Fibroblast of skin of back (primary cell): ENCODE measurements around the gene PRPF38A.

ENCODE experiments used
- DNase-seq: peaks from one replicate; pipeline ENCODE4 v3.0.0-alpha.2; 2013

The PRPF38A gene

DNA sequence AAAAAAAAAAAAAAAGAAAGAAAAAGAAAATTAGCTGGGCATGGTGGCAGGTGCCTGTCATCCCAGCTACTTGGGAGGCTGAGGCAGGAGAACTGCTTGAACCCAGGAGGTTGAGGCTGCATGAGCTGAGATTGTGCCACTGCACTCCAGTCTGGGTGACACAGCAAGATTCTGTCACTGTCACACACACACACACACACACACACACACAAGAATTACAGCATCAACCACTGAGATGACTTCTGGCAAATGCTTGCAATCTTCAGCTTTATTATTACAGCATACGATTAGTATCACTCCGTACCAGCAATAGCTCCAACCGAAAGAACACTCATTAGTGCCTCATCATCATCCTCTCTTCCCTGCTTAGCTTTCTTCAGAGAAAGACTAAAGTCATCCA is 4.8 kb upstream of the PRPF38A start:
- no peak for DNase-seq

DNA sequence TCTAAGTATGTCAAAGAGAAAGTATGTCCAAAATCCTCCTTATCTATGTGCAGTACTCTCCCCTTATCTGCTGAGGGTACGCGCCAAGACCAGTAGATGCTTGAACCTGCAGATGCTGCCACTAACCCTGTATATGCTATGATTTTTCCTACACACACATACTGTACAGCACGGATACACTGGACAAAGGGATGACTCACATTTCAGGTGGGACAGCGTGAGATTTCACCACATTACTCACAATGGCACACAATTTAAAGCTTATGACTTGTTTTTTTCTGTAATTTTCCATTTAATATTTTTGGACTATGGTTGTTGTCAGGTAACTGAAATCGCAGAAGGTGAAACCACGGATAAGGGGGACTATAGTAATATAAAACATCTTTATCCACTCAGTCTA is 4.3 kb upstream of the PRPF38A start:
- DNase-seq, result no peak

DNA sequence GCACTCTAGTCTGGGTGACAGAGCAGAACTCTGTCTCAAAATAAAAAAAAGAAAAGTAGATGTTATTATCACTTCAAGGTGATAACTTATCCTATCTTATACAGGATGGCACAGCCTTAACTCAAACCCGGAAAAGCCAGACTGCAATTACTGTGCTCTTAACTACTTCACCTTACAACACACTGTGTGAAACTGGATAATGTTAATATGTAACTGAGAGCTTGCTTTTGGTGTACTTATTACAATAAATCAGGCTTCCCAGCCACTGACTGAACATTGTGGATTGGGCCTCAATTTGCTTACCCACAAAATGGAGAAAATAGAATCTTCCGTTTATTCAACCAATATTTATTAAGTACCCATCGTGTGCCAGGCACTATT is 1.6 kb upstream of the PRPF38A start:
- no peak for DNase-seq

DNA sequence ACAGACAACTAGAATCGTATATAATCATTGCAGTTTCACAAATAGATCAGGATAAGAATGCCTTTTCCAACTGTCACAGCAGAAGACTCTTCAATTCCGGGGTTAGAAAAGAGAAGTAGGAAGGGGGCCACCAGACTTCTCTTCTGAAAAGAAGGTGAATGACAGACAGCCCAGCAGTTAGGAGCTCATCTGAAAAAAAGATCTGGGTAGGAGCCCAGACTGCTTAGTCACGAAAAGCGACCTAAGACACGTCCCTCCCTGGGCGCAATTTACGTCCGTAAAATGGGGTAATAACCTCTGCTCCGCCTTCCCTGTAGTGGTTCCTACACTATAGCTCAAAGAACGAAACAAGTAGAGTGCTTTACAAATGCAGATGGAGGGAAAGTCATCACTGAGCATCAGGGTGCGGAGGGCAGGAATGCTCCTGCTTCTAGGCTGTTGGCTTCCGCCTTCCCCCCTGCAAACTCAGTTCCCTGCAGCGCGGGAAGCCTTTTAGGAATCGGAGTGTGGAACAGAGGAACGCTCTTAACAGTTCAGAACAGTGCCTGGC is 761 bp upstream of the PRPF38A start:
- peak; percentile 75 for DNase-seq

DNA sequence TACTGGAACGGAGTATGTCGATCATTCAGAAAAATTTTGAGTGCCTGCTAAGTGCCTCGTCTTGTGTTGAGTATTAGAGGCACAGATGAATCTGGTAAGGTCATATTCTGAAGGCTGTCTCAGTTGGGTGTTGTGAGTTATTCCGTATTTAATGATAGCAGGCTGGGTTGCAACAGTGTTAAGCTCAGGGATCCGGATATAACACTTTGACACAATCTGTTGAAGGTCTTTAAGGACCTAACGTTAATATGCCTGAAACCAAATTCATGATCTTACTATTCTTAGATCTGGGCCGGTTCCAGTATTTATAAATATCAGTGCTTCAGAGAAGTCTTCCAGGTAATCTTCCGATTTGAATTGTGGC is 555 bp downstream of the PRPF38A start:
- DNase-seq, result no peak

DNA sequence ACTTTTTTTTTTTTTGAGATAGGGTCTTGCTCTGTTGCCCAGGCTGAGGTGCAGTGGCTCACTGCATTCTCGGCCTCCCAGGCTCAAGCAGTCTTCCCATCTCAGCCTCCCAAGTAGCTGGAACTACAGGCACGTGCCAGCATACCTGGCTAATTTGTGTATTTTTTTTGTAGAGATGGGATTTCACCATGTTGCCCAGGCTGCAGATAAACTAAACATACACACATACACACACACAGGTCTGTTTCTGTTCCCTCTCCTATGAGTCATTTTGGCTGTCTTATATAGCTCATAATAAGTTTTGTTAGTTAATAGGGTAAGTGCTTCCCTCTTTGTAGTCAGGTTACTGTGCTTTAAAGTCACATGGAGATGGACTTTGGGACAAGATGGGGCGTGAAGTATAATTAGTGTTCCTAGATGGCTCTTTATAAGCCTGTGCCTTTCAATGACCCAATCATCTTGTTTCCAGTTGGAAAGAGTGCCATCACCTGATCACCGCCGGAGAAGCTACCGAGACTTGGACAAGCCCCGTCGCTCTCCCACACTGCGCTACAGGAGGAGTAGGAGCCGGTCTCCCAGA is 9.1 kb downstream of the PRPF38A start:
- no peak for DNase-seq

DNA sequence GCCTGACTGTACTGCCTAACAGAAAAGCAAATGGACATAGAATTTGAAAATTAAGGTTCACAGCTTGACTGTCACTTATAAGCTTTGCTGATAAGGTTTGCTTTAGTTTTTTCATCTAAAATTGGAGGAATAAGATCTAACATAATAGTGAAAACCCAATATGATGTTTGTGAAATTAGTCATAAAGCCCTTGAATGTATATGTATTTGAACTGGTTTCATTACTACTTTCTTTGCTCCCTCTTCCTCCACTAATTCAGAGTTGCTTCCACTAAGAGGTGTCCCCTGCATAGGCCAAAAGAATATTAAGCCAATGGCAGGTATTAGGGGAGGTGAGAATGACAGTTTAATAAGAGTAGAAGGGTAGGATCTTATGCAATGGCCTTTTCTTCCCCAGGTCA is 10.5 kb downstream of the PRPF38A start:
- DNase-seq, result no peak

DNA sequence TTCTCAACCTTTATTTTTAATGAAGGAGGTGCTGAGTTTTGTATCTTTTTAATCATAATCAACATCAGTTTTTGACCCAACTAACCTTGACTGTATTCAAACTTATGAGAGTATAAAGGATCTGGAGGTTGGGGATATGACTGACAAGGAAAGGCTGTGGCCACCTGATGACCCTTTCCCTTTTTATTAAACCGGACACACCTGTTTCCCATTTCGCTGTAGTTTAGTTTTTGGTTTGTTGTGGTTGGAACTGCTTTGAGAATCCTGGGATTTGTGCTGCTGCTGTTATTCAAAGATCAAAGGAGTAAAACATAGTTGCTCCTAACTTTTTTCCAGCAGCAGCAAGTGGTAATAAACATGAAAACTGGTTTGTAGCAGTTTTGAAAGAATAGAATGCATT is 12.4 kb downstream of the PRPF38A start:
- no peak for DNase-seq

DNA sequence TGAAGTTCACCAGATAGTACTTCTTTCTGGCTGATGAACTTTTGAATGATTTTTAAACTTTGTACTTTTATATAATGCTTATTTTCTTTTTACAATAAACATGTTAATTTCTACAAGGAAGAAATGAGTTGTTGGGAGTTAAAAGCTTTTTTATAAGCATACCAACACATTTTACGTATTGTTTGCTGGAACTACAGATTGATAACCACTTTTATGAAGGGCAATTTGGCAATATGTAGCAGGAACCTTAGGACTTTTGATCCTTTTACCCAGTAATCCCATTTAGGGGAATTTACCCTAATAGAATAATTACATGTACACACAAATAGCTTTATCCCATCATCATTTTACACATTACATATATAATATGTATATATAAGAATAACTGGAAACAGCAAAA is 16.3 kb downstream of the PRPF38A start:
- DNase-seq, result no peak

DNA sequence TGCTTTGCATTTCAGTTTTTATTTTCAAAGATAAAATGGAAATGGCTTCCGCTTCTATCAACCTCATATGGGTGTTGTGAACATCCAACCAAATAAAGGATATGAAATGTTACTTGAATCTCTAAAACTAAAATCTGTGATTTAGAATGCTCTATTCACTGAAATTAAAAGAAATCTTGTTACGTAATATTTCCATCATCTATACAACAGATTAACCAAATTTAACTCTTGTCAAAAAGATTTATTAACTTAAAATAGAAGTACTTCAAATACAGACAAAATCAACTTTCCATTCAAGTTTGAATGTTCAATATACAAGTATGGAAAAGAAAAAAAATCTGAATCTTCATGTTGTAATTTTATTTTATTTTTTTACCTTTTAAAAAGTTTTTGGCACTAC is 18.7 kb downstream of the PRPF38A start:
- no peak for DNase-seq

DNA sequence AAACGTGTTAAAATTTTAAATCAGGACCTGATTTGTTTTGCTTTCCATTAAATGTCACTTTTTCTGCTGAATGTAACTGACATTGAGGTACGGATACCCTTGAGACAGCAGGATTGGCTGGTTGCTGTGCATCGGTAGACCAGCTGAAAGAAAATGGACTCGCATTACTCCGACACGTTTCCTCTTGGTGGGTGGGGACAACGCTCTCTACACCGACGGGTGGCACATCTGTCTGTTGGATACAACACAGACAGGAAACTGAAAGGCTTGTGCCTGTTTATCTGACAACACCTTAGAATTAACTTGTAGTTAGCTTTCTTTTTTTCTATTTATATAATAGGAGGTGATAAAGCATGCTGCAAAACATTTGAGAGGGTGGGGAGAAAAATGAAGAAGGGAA is 19.4 kb downstream of the PRPF38A start:
- no peak for DNase-seq

DNA sequence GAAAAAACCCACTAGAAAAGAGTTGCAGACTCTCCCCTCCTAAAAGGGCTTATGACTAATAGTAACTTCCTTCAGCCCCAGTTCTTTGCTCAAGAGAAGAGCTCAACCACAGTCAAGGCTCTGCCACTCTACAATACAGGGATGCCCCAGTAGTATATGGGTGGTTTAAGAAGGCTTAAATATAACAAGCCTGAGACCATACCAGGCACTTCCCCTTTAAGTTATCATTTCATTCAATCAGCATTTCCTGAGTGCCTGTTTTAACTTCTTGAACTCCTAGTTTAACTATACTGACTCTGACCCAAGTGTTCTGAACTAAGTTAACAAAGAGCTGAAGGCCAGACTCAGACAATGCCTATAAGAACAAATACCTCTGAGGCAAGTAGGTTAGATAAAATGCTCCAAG is 19.8 kb downstream of the PRPF38A start:
- DNase-seq, result peak; percentile 2

DNA sequence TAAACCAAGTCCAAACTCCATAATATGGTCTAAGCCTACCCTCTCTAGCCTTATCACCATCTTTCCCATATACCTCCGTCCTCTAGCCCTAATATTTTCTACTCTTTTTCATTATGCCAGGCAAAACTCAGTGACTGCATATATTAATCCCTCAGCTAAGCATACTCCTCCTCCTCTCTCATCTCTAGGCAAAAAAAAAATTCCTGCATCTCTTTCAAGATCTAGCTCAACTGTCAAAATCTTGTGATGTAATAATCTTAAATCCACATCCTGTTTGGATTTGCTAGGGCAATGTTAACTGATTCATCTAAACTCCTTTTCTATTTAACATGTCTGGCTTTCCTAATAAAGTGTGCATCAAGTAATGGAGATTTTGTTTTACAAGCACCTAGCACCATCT is 20.4 kb downstream of the PRPF38A start:
- peak; percentile 3 for DNase-seq

DNA sequence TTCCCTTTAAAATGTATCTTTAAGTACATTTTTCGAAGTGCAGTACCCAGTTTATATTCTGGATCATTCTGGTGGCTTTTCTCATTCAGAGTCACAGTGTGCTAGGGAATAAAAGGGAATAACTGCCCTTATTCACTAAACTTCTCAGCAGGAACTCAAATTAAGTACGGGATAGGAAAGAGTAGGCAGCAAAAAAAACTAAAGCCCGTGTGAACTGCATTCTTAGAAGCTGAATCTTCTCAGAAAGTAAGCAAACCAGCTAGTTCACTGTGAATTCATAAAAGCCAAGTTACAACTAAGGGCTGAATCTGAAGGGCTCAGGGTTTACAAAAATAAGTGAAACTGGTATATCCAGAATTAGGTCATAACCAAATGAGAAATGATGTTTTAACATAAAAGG is 22.0 kb downstream of the PRPF38A start:
- DNase-seq, result peak; percentile 72

DNA sequence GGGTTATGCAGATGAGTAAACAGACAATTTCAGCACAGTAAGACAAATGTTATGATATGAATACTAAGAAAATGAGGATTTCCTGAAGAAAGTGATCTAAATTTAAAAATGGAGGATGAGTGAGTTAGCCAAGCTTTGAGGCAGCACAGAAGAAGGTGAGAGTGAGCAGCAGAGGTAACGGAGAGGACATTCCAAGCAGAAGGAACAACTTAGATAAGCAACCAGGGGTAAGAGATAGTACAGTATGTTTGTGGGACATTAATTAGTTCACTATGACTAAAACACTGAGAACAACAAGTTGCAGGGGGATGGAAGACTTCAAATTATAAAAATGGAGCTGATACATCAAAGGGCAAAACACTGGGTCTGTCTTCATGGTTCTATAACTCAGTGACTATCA is 22.8 kb downstream of the PRPF38A start:
- no peak for DNase-seq

DNA sequence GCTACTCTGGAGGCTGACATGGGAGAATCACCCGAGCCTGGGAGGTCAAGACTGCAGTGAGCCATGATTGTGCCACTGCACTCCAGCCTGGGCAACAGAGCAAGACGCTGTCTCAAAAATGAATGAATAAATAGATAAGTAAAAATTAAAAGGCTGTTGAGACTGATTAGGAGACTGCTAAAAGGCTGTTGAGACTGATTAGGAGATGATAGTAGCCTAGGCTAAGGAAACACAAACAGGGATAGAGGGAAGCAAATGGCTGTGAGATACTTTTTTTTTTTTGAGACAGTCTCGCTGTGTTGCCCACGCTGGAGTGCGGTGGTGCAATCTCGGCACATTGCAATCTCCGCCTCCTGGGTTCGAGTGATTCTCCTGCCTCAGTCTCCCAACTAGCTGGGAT is 28.4 kb downstream of the PRPF38A start:
- DNase-seq, result no peak

DNA sequence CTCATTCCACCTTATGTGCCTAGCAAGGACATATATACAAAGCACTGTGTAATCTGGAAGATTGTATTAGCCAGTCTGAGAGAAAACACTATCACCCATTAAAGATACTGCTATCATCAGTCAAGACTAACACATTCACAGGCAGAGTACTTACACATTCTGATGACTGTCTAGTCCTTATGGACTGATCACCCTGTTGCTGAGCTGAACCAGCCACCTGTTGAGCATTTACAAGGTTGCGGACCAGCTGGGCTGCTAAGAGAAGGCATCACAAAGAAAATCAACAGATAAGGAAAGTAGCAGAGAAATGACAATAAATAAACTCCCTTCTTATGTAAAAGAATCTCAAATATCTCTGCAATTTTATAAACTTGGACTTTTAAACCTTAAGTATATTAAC is 30.8 kb downstream of the PRPF38A start:
- DNase-seq, result no peak

DNA sequence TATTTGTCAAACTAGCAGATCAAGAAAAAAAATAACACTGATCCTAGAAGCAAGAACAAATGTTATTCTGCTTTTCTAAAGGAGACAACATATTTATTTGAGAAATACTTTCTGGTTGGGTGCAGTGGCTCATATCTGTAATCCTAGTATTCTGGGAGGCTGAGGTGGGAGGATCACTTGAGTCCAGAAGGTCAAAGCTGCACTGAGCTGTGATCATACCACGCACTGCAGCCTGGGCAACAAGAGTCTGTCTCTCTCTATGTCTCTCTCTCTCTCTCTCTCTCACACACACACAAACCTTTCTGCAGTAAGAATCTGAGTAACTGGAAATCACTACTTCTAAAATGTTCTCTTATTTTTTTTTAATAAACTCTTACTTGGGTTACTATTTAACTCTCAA is 31.2 kb downstream of the PRPF38A start:
- DNase-seq, result no peak

DNA sequence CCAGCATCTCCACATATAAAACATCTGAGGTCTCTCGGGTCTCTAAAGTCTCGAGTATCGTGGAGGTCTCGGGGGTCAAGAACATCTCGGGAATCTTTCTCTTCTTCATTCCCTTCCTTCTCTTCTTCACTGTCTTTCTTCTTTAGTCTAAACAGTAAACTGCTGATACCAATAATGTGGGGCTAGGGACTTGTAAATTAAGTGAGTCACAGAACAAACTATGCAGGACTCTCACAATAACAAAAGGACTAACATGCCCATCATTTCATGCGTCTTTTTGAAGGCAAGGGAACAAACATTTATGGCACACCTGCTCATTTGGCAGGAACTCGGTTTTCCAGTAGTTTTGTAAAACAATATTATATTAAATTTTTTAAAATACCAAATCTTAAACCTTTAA is 32.4 kb downstream of the PRPF38A start:
- DNase-seq, result no peak

DNA sequence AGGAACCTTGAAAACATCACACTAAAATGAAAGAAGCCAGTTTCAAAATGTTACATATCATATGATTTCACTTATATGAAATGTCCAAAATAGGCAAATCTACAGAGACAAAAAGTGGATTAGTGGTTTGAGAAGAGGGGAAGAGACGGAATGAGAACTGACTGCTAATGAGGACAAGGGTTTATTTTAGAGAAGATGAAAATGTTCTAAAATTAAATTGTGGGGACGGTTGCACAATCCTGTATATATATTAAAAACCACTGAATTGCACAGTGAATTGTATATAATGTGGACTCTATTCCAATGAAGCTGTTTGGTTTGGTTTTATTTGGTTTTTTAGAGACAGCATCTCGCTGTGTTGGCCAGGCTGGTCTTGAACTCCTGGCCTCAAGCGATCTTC is 35.6 kb downstream of the PRPF38A start:
- DNase-seq, result no peak

DNA sequence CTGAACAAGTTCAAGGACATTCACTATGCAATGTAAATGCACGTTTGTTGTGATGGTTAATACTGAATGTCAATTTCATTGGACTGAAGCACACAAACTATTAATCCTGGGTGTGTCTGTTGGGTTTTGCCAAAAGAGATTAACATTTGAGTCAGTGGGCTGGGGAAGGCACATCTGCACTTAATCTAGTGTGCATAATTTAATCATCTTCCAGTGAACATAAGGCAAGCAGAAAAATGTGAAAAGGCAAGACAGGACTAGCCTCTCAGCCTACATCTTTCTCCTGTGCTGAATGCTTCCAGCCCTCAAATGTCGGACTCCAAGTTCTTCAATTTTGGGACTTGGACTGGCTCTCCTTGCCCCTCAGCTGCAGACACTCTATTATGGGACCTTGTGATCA is 40.1 kb downstream of the PRPF38A start:
- DNase-seq, result no peak

DNA sequence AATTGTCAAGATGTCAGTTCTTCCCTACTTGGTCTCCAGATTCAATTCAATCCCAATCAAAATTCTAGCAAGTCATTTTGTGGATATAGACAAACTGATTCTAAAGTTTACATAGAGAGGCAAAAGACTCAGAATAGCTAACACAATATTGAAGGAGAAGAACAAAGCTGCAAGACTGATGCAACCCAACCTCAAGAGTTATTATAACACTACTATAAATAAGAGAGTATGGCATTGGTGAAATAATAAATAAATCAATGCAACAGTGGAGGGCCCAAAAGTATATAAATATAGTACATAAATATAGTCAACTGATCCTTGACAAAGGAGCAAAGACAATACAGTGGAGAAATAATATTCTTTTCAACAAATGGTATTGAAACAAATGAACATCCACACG is 49.7 kb downstream of the PRPF38A start:
- no peak for DNase-seq

DNA sequence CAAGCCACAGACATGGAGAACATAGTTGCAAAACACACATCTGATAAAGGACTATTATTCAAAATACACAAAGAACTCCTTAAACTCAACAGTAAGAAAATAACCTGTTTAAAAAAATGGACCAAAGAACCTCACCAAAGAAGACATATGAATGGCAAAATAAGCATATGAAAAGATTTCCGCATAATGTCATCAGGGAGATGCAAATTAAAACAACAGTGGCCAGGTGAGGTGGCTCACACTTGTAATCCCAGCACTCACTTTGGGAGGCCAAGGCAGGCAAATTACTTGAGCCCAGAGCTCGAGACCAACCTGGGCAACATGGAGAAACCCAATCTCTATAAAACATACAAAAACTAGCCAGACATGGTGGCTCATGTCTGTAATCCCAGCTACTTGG is 50.4 kb downstream of the PRPF38A start:
- no peak for DNase-seq

DNA sequence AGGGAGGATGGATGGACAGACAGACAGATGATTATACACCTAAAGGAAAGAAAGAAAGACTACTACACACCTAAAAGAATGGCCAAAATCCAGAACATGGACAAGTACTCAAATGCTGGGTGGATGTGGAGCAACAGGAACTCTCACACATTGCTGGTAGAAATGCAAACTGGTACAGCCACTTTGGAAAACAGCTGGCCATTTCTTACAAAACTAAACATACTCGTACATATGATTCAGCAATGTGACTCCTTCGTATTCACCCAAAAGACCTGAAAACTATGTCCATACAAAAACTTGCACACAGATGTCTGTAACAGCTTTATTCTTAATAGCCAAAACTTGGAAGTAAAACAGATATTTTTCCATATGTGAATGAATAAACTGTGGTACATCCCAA is 51.3 kb downstream of the PRPF38A start:
- DNase-seq, result no peak

DNA sequence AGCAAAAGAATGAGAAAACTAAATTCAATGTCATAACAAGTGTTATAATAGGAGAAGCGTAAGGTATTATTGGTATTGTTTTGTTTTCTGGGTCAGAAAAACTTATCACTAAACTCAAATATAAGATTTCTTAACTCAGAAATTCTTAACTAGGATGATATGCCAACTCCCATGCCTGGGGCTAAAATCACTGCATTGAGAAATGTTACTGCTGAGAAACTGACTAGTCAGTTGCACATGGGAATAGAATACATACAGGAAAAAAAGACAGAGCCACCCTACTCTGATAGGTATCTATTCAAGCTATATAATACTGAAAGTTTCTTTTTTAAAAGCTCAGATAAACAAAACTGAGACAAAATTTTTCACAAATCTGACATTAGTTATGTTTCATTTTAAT is 56.3 kb downstream of the PRPF38A start:
- DNase-seq, result no peak

DNA sequence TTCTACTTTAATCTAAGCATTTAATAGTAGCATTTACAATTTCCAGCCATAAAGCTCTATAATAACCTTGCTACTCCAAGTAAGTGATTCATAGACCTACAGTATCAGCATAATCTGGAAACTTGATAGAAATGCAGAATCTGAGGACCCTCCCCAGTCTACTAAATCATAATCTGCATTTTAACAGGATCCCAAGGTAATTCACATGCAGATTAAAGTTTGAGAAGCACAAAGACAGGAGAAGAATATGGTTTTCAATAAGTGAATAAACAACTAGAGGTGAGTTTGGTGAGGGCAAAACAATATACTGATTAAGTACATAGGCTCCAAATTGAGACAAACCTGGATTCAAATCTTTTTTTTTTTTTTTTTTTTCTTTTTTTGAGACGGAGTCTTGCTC is 57.4 kb downstream of the PRPF38A start:
- no peak for DNase-seq
